GM23338 (cell line): Measurements from ENCODE around the gene FNDC3B. TPM values are rescaled to one million over a fixed set of nuclear protein-coding genes. Genes with fewer than 3 reads are reported as not detected.

Experiments
- ATAC-seq: fragments of 200-7000 bp; cut with Tn5 transposase; 3 replicates; pipeline ENCODE4 v1.9.1; 2020
- DNase-seq: peaks from one replicate; pipeline ENCODE4 v3.0.0-alpha.2; 2015; ENCODE audit warnings: low spot score
- H2AFZ ChIP-seq: fragments of 200-600 bp; sonication (generic); 2 replicates; pipeline ENCODE4 v1.8.0; 2016; ENCODE audit warnings: antibody characterized with exemption, mild to moderate bottlenecking, moderate library complexity
- H3F3A ChIP-seq: fragments of 200-600 bp; sonication (generic); replicated peaks from 2 replicates; pipeline ENCODE4 v1.8.0; 2017; ENCODE audit warnings: antibody characterized with exemption, mixed run types, low read depth
- H3K27ac ChIP-seq: fragments of 200-600 bp; sonication (generic); 2 replicates; pipeline ENCODE4 v1.6.1; 2016; ENCODE audit warnings: low read depth
- H3K27me3 ChIP-seq: fragments of 200-600 bp; sonication (generic); 2 replicates; pipeline ENCODE4 v1.8.0; 2016; ENCODE audit warnings: mild to moderate bottlenecking, mixed run types, moderate library complexity; ENCODE audit not compliant: insufficient read depth
- H3K36me3 ChIP-seq: fragments of 200-600 bp; sonication (generic); 2 replicates; pipeline ENCODE4 v1.8.0; 2016; ENCODE audit warnings: mild to moderate bottlenecking; ENCODE audit not compliant: insufficient read depth
- H3K4me1 ChIP-seq: fragments of 200-600 bp; sonication (generic); 2 replicates; pipeline ENCODE4 v1.8.0; 2016; ENCODE audit warnings: mild to moderate bottlenecking, moderate library complexity; ENCODE audit not compliant: insufficient read depth
- H3K4me2 ChIP-seq: fragments of 200-600 bp; sonication (generic); 2 replicates; pipeline ENCODE4 v1.7.1; 2017; ENCODE audit warnings: mixed run types
- H3K4me3 ChIP-seq: fragments of 200-600 bp; sonication (generic); 2 replicates; pipeline ENCODE4 v1.6.1; 2016; ENCODE audit warnings: mixed run types
- H3K79me2 ChIP-seq: fragments of 200-600 bp; sonication (generic); replicated peaks from 2 replicates; pipeline ENCODE4 v1.8.0; 2017; ENCODE audit warnings: mild to moderate bottlenecking; ENCODE audit not compliant: insufficient read depth
- H3K9me2 ChIP-seq: fragments of 200-600 bp; sonication (generic); 2 replicates; pipeline ENCODE4 v1.8.0; 2017; ENCODE audit not compliant: insufficient read depth
- H4K20me1 ChIP-seq: fragments of 200-600 bp; sonication (generic); replicated peaks from 2 replicates; pipeline ENCODE4 v1.8.0; 2017; ENCODE audit warnings: mild to moderate bottlenecking; ENCODE audit not compliant: insufficient read depth
- H3K27ac Mint-ChIP-seq: 2 replicates; pipeline ENCODE4 v1.8.0; 2020; ENCODE audit warnings: inconsistent platforms, mild to moderate bottlenecking, moderate library complexity, mixed read lengths
- H3K27me3 Mint-ChIP-seq: 3 replicates; pipeline ENCODE4 v1.8.0; 2022; ENCODE audit warnings: low read depth, mild to moderate bottlenecking, moderate library complexity, mixed read lengths, inconsistent platforms; ENCODE audit not compliant: insufficient read depth, poor library complexity
- H3K36me3 Mint-ChIP-seq: 3 replicates; pipeline ENCODE4 v1.8.0; 2021; ENCODE audit warnings: low read depth, mild to moderate bottlenecking, inconsistent platforms, moderate library complexity, mixed read lengths
- H3K4me1 Mint-ChIP-seq: 3 replicates; pipeline ENCODE4 v1.8.0; 2020; ENCODE audit warnings: mild to moderate bottlenecking, inconsistent platforms, mixed read lengths
- H3K4me3 Mint-ChIP-seq: 3 replicates; pipeline ENCODE4 v1.8.0; 2021; ENCODE audit warnings: moderate library complexity, mild to moderate bottlenecking, inconsistent platforms, mixed read lengths
- H3K9me3 Mint-ChIP-seq: 3 replicates; pipeline ENCODE4 v1.8.0; 2020; ENCODE audit warnings: moderate library complexity, mild to moderate bottlenecking, inconsistent platforms, mixed read lengths
- CREB1 ChIP-seq: fragments of 250-450 bp; sonication (Bioruptor Pico); IDR thresholded peaks from 2 replicates; pipeline ENCODE4 v1.5.0; 2020; ENCODE audit warnings: low read depth, mild to moderate bottlenecking, moderate library complexity
- CTCF ChIP-seq, 2 experiments: fragments of 200-600 bp in 1 of 2; sonication (generic) in 1 of 2; conservative IDR thresholded peaks; 2 replicates each; pipeline versions ENCODE4 v1.5.1 to v1.6.1; 2016 to 2017; ENCODE audit warnings: antibody characterized with exemption in 2 of 2, low read depth in 2 of 2, mild to moderate bottlenecking in 2 of 2, moderate library complexity in 1 of 2
- ETS1 ChIP-seq: IDR thresholded peaks from 2 replicates; pipeline ENCODE4 v1.6.1; 2016; ENCODE audit warnings: antibody characterized with exemption
- EZH2 ChIP-seq: fragments of 200-600 bp; sonication (generic); IDR thresholded peaks from one replicate; pipeline ENCODE4 v1.8.0; 2017; ENCODE audit warnings: antibody characterized with exemption, mild to moderate bottlenecking, low read depth; ENCODE audit not compliant: unreplicated experiment
- EZH2phosphoT487 ChIP-seq: fragments of 200-600 bp; sonication (generic); IDR thresholded peaks from one replicate; pipeline ENCODE4 v1.8.1; 2018; ENCODE audit warnings: antibody characterized with exemption; ENCODE audit not compliant: unreplicated experiment
- JUNB ChIP-seq: IDR thresholded peaks from one replicate; pipeline ENCODE4 v1.6.1; 2016; ENCODE audit warnings: antibody characterized with exemption; ENCODE audit not compliant: unreplicated experiment
- NANOG ChIP-seq: IDR thresholded peaks from 2 replicates; pipeline ENCODE4 v1.6.1; 2016; ENCODE audit warnings: antibody characterized with exemption, borderline replicate concordance
- POLR2AphosphoS5 ChIP-seq: IDR thresholded peaks from 2 replicates; pipeline ENCODE4 v1.6.1; 2016; ENCODE audit warnings: antibody characterized with exemption, low read depth
- REST ChIP-seq: IDR thresholded peaks from one replicate; pipeline ENCODE4 v1.6.1; 2018; ENCODE audit warnings: antibody characterized with exemption; ENCODE audit not compliant: unreplicated experiment
- STAT1 ChIP-seq: IDR thresholded peaks from one replicate; pipeline ENCODE4 v1.6.1; 2016; ENCODE audit warnings: antibody characterized with exemption; ENCODE audit not compliant: unreplicated experiment
- ZNF114 ChIP-seq: fragments of 250-450 bp; sonication (Bioruptor Pico); IDR thresholded peaks from 2 replicates; pipeline ENCODE4 v1.5.0; 2020; ENCODE audit warnings: mild to moderate bottlenecking, moderate library complexity
- ZNF331 ChIP-seq: fragments of 250-450 bp; sonication (Bioruptor Pico); IDR thresholded peaks from 2 replicates; pipeline ENCODE4 v1.5.0; 2020; ENCODE audit warnings: low read depth, mild to moderate bottlenecking, moderate library complexity
- ZNF462 ChIP-seq: fragments of 250-450 bp; sonication (Bioruptor Pico); IDR thresholded peaks from 2 replicates; pipeline ENCODE4 v1.5.0; 2020; ENCODE audit warnings: mild to moderate bottlenecking, moderate library complexity
- polyA plus RNA-seq: library from polyadenylated mRNA; unstranded; fragments of >200 nt; fragmentation: Nextera tagmentation; extraction: Ambion mirVana; gene quantifications from 2 replicates; pipeline ENCODE4 v1.2.1, GENCODE V29; 2016
- total RNA-seq: library from RNA; depleted of rRNA; stranded (reverse); fragments of >200 nt; shearing (Covaris generic); gene quantifications from 2 replicates; pipeline ENCODE4 v1.2.3, GENCODE V29; 2014

Gene FNDC3B
- total and polyA plus RNA-seq, 2 experiments from 2014 or later, result 19.1 to 55.4 TPM

- H3K4me3 ChIP-seq, result no peak overlapping the region
- H3K4me1 Mint-ChIP-seq, result peaks cover 9% of the 10 kb centered on the region
- peaks cover 1% of the 10 kb centered on the region for H3K4me1 ChIP-seq
- no peaks in the 10 kb centered on the region for H3K36me3 ChIP-seq
- H3K4me2 ChIP-seq, result no peak overlapping the region
- H3K36me3 Mint-ChIP-seq, result peaks cover 7% of the 10 kb centered on the region; the same call in 1 of the 3 replicates
- no peak overlapping the region for H3K4me3 Mint-ChIP-seq
- H3K9me2 ChIP-seq, result no peaks in the 10 kb centered on the region
- DNase-seq, result no peak
- H3K27ac ChIP-seq, result no peak overlapping the region
- ATAC-seq, result no peak
- no peaks in the 10 kb centered on the region for H3K27me3 ChIP-seq
- H2AFZ ChIP-seq, result no peak overlapping the region
- no peaks in the 10 kb centered on the region for H3F3A ChIP-seq
- H3K27me3 Mint-ChIP-seq, result no peaks in the 10 kb centered on the region
- no peaks in the 10 kb centered on the region for H4K20me1 ChIP-seq
- TF ChIP-seq STAT1 (no peak), REST (no peak), ZNF462 (CRISPR knock-in tag) (no peak), ZNF114 (no peak), POLR2AphosphoS5 (no peak), ZNF331 (CRISPR knock-in tag) (no peak), ETS1 (no peak), EZH2 (no peak), NANOG (no peak), CREB1 (CRISPR knock-in tag) (no peak), EZH2phosphoT487 (no peak), CTCF (conservative IDR thresholded peaks at IDR 0.05; ENCODE audit: low read depth in 2 of 2) (no peak), JUNB (no peak)
- peaks cover 36% of the 10 kb centered on the region for H3K79me2 ChIP-seq
- no peak overlapping the region for H3K27ac Mint-ChIP-seq
- H3K9me3 Mint-ChIP-seq, result no peaks in the 10 kb centered on the region
Observed at GRCh38 chr3:172232579-172233212, 193.3 kb downstream of the FNDC3B start.
